Ishikawa (cell line): ENCODE results near the gene MAP7D1.

Experiments
- CEBPB ChIP-seq: IDR thresholded peaks from 2 replicates; pipeline ENCODE4 v1.6.1; 2012
- CREB1 ChIP-seq: IDR thresholded peaks from 2 replicates; pipeline ENCODE4 v1.6.1; 2012; ENCODE audit warnings: low read depth
- EGR1 ChIP-seq: IDR thresholded peaks from 2 replicates; pipeline ENCODE4 v1.6.1; 2012
- EP300 ChIP-seq: IDR thresholded peaks from 2 replicates; pipeline ENCODE4 v1.6.1; 2012; ENCODE audit warnings: borderline replicate concordance
- FOXM1 ChIP-seq: IDR thresholded peaks from 2 replicates; pipeline ENCODE4 v1.6.1; 2012; ENCODE audit warnings: low read depth, borderline replicate concordance
- MAX ChIP-seq: IDR thresholded peaks from 2 replicates; pipeline ENCODE4 v1.6.1; 2012
- NFIC ChIP-seq: IDR thresholded peaks from 2 replicates; pipeline ENCODE4 v1.6.1; 2012
- RAD21 ChIP-seq: IDR thresholded peaks from 2 replicates; pipeline ENCODE4 v1.6.1; 2012; ENCODE audit warnings: low read depth
- REST ChIP-seq: IDR thresholded peaks from 2 replicates; pipeline ENCODE4 v1.6.1; 2012; ENCODE audit warnings: low read depth, mild to moderate bottlenecking
- TAF1 ChIP-seq: IDR thresholded peaks from 2 replicates; pipeline ENCODE4 v1.6.1; 2012; ENCODE audit warnings: low read depth, mild to moderate bottlenecking
- TCF12 ChIP-seq: IDR thresholded peaks from 2 replicates; pipeline ENCODE4 v1.6.1; 2012; ENCODE audit warnings: low read depth
- TEAD4 ChIP-seq: IDR thresholded peaks from 2 replicates; pipeline ENCODE4 v1.6.1; 2012
- USF1 ChIP-seq: IDR thresholded peaks from 2 replicates; pipeline ENCODE4 v1.6.1; 2012
- YY1 ChIP-seq: IDR thresholded peaks from 2 replicates; pipeline ENCODE4 v1.6.1; 2012; ENCODE audit warnings: low read depth
- ZBTB7A ChIP-seq: IDR thresholded peaks from 2 replicates; pipeline ENCODE4 v1.6.1; 2012; ENCODE audit warnings: low read depth

The MAP7D1 gene

GRCh38 chr1:36111151-36111550 is 44.8 kb upstream of the MAP7D1 start:
- TF ChIP-seq ZBTB7A (no peak), MAX (no peak)

GRCh38 chr1:36112823-36113222 is 43.1 kb upstream of the MAP7D1 start:
- TF ChIP-seq NFIC (no peak), EGR1 (no peak), CREB1 (no peak), RAD21 (no peak), CEBPB (no peak), ZBTB7A (no peak), EP300 (no peak), TEAD4 (no peak), YY1 (no peak), REST (no peak), USF1 (no peak), TAF1 (no peak), TCF12 (no peak)

GRCh38 chr1:36114371-36114770 is 41.6 kb upstream of the MAP7D1 start:
- no peak for TF ChIP-seq REST
- no peak for TF ChIP-seq EP300
- no peak for TF ChIP-seq RAD21

GRCh38 chr1:36115200-36115669 is 40.7 kb upstream of the MAP7D1 start:
- TF ChIP-seq YY1 (no peak), FOXM1 (no peak), NFIC (peak; percentile 43; the same call in 1 of the 2 replicates), MAX (peak; percentile 53; the same call in 1 of the 2 replicates), TEAD4 (peak; percentile 56; the same call in 1 of the 2 replicates), EGR1 (no peak), EP300 (no peak), RAD21 (no peak), TCF12 (no peak)

- no peak for TF ChIP-seq CEBPB
- no peak for TF ChIP-seq EP300
- TF ChIP-seq YY1, result no peak
- TF ChIP-seq RAD21, result no peak
- no peak for TF ChIP-seq TCF12
- TF ChIP-seq REST, result no peak
- no peak for TF ChIP-seq ZBTB7A
- TF ChIP-seq MAX, result no peak
- no peak for TF ChIP-seq NFIC
- TF ChIP-seq EGR1, result no peak
- no peak for TF ChIP-seq FOXM1
- no peak for TF ChIP-seq CREB1
- no peak for TF ChIP-seq TEAD4
- TF ChIP-seq TAF1, result no peak
- TF ChIP-seq USF1, result no peak
Measured at GRCh38 chr1:36115931-36116330, 40.0 kb upstream of the MAP7D1 start.
